A549 (cell line): ENCODE data around the gene GRIA1.

Source experiments
- CBX8 ChIP-seq: fragments of 200-600 bp; sonication (generic); IDR thresholded peaks from 2 replicates; pipeline ENCODE4 v1.6.1; 2016
- CEBPB ChIP-seq, 2 experiments: fragments of >200 bp in 1 of 2; sonication (Bioruptor Twin) in 1 of 2; formaldehyde crosslinking in 1 of 2; IDR thresholded peaks; 2 replicates each; pipeline ENCODE4 v1.6.1; 2012 to 2016
- CTCF ChIP-seq: fragments of >200 bp; sonication (Bioruptor Twin); formaldehyde crosslinking; IDR thresholded peaks from 3 replicates; pipeline ENCODE4 v1.5.1; 2016
- EP300 ChIP-seq, 2 experiments: fragments of >200 bp; sonication (Bioruptor Twin); formaldehyde crosslinking; IDR thresholded peaks; 2 replicates in 1 of 2; 3 replicates in 1 of 2; pipeline ENCODE4 v1.6.1; 2016 to 2017
- KDM1A ChIP-seq: fragments of 200-600 bp; sonication (generic); IDR thresholded peaks from 2 replicates; pipeline ENCODE4 v1.6.1; 2016; ENCODE audit warnings: low read depth, mild to moderate bottlenecking
- POLR2A ChIP-seq: IDR thresholded peaks from 2 replicates; pipeline ENCODE4 v1.6.1; 2012; ENCODE audit warnings: mild to moderate bottlenecking, low read length
- POLR2AphosphoS2 ChIP-seq: conservative IDR thresholded peaks from 2 replicates; pipeline ENCODE4 v1.6.1; 2012; ENCODE audit warnings: low read length, improper control_type of control experiment, inconsistent platforms
- RFX5 ChIP-seq: fragments of 450-650 bp; IDR thresholded peaks from 2 replicates; pipeline ENCODE4 v1.7.1; 2014; ENCODE audit warnings: antibody characterized with exemption, mild to moderate bottlenecking, moderate library complexity
- ZNF302 ChIP-seq: fragments of 250-450 bp; sonication (Bioruptor Pico); IDR thresholded peaks from 2 replicates; pipeline ENCODE4 v1.9.0; 2021; ENCODE audit warnings: inconsistent platforms, mild to moderate bottlenecking, moderate library complexity

GRCh38 chr5:153610009-153610408 lies 119.5 kb downstream of the GRIA1 start:
- TF ChIP-seq CTCF (no peak), RFX5 (no peak), CBX8 (no peak), POLR2AphosphoS2 (no peak), EP300 (IDR thresholded peaks at IDR 0.05) (no peak), CEBPB (IDR thresholded peaks at IDR 0.05) (no peak), KDM1A (no peak), ZNF302 (no peak), POLR2A (no peak)
